Lung (tissue), 12 donors: Measurements from ENCODE around the gene REXO4. TPM values are rescaled to one million over a fixed set of nuclear protein-coding genes. Genes with fewer than 3 reads are reported as not detected.
"Not testable (repeated sequence)": the region's sequence is repeated elsewhere in the genome, so short reads cannot be mapped to it uniquely, and the experiment has no call there.

Experiments
- ATAC-seq: fragments of 200-7000 bp; cut with Tn5 transposase; one replicate; pipeline ENCODE4 v1.9.1; 2020; ENCODE audit warnings: moderate number of reproducible peaks; ENCODE audit not compliant: insufficient read depth, low FRiP score
- DNase-seq, 3 donors: peaks; one replicate each; pipeline ENCODE4 v3.0.0-alpha.2; 2013 to 2017
- H3K27ac ChIP-seq, 2 donors: one replicate each; pipeline ENCODE4 v1.5.1; 2013; ENCODE audit warnings: mild to moderate bottlenecking in 2 of 2, moderate library complexity in 2 of 2, control low read depth in 1 of 2, inconsistent platforms in 1 of 2, low read depth in 1 of 2, low read length in 1 of 2
- H3K27me3 ChIP-seq, 3 donors: one replicate each; pipeline ENCODE4 v1.5.1; 2013; ENCODE audit warnings: low read length in 2 of 3; ENCODE audit not compliant: control insufficient read depth in 3 of 3, insufficient read depth in 3 of 3
- H3K36me3 ChIP-seq, 4 donors: one replicate each; pipeline ENCODE4 v1.5.1; 2013; ENCODE audit warnings: low read length in 4 of 4, mild to moderate bottlenecking in 1 of 4, moderate library complexity in 1 of 4; ENCODE audit not compliant: control insufficient read depth in 4 of 4, insufficient read depth in 4 of 4
- H3K4me1 ChIP-seq, 5 donors: one replicate each; pipeline ENCODE4 v1.5.1; 2013; ENCODE audit warnings: low read length in 5 of 5, mild to moderate bottlenecking in 2 of 5, moderate library complexity in 1 of 5; ENCODE audit not compliant: control insufficient read depth in 5 of 5, insufficient read depth in 5 of 5
- H3K4me3 ChIP-seq: one replicate; pipeline ENCODE4 v1.5.1; 2013; ENCODE audit warnings: mild to moderate bottlenecking, control low read depth, moderate library complexity
- H3K9ac ChIP-seq, 2 donors: one replicate each; pipeline ENCODE4 v1.5.1; 2013; ENCODE audit warnings: low read length in 2 of 2, control low read depth in 1 of 2; ENCODE audit not compliant: insufficient read depth in 1 of 2
- H3K9me3 ChIP-seq, 4 donors: one replicate each; pipeline ENCODE4 v1.5.1; 2013; ENCODE audit warnings: low read length in 3 of 4, mild to moderate bottlenecking in 1 of 4, moderate library complexity in 1 of 4; ENCODE audit not compliant: control insufficient read depth in 4 of 4, insufficient read depth in 3 of 4
- CTCF ChIP-seq: IDR thresholded peaks from 2 replicates; pipeline ENCODE4 v1.5.1; 2012; ENCODE audit warnings: mild to moderate bottlenecking; ENCODE audit errors: control extremely low read depth, extremely low read depth
- WGBS, 2 donors: extraction: QIAGEN DNeasy Blood & Tissue Kit; methylation state at CpG; one replicate each; pipeline ENCODE4 v1.1.7; 2013; 5-methylcytosine and 5-hydroxymethylcytosine counted together
- polyA plus RNA-seq, 2 donors: library from polyadenylated mRNA; stranded (reverse); fragments of 200-250 nt; gene quantifications; one replicate each; pipeline ENCODE4 v1.2.1, GENCODE V29; 2013
- total RNA-seq, 2 donors: library from RNA; depleted of rRNA in 1 of 2; stranded (reverse); fragments of >200 nt in 1 of 2; gene quantifications; one replicate each; pipeline ENCODE4 v1.2.1, GENCODE V29; 2014 to 2021
- donor health status: control.
- donor health status: control.
- donor health status: Bipolar disorder and iron deficiency.
- donor health status: healthy.
- donor health status: DM: yes; HTN: yes; CAD: no.

REXO4 gene
- total and polyA plus RNA-seq, 4 donors: 14.6 to 20.4 (median 19.9) TPM

GRCh38 chr9:133453651-133454050 lies 35.8 kb upstream of the REXO4 start:
- no peaks in the 10 kb centered on the region for H3K27me3 ChIP-seq
- ATAC-seq (no peak), DNase-seq (peak; percentile 56 to 69 (median 65))
- H3K36me3 ChIP-seq: no peaks in the 10 kb centered on the region
- TF ChIP-seq CTCF: no peak
- no peaks in the 10 kb centered on the region for H3K9me3 ChIP-seq
- H3K9ac ChIP-seq: no peak overlapping the region
- no peak overlapping the region for H3K4me3 ChIP-seq
- no peak overlapping the region for H3K27ac ChIP-seq
- WGBS, 2 donors: 77 to 79% methylated on average over 11 of the region's 11 CpGs
- H3K4me1 ChIP-seq: peaks cover 0 to 11% (median 0%) of the 10 kb centered on the region in 5 donors

- Histone ChIP-seq H3K9me3 (no peaks in the 10 kb centered on the region), H3K4me3 (no peak overlapping the region), H3K27me3 (no peaks in the 10 kb centered on the region), H3K9ac (peak overlapping the region in 1 of 2 donors; percentile 11), H3K36me3 (no peaks in the 10 kb centered on the region), H3K27ac (no peak overlapping the region), H3K4me1 (peaks cover 0 to 11% (median 0%) of the 10 kb centered on the region in 5 donors)
- no peak for TF ChIP-seq CTCF
- ATAC-seq (no peak), DNase-seq (no peak)
- 90 to 93% methylated on average over 7 of the region's 7 CpGs for WGBS, 2 donors
Observed at GRCh38 chr9:133452562-133452961, 34.8 kb upstream of the REXO4 start.

- 93 to 97% methylated on average over 5 of the region's 5 CpGs for WGBS, 2 donors
- not testable (repeated sequence) for H3K36me3 ChIP-seq, H3K9ac ChIP-seq, ATAC-seq, H3K9me3 ChIP-seq, H3K27me3 ChIP-seq, H3K27ac ChIP-seq, DNase-seq, H3K4me3 ChIP-seq
- H3K4me1 ChIP-seq: peaks cover 0 to 11% (median 0%) of the 10 kb centered on the region in 5 donors
Observed at GRCh38 chr9:133451865-133452264, 34.1 kb upstream of the REXO4 start.

- no peaks in the 10 kb centered on the region for H3K9me3 ChIP-seq
- no peak overlapping the region for H3K9ac ChIP-seq
- no peak overlapping the region for H3K27ac ChIP-seq
- no peaks in the 10 kb centered on the region for H3K36me3 ChIP-seq
- no peak overlapping the region for H3K4me3 ChIP-seq
- 80 to 93% methylated on average over 12 of the region's 12 CpGs for WGBS, 2 donors
- no peaks in the 10 kb centered on the region for H3K27me3 ChIP-seq
- no peak for DNase-seq
- TF ChIP-seq CTCF: no peak
- H3K4me1 ChIP-seq: peaks cover 0 to 11% (median 0%) of the 10 kb centered on the region in 5 donors
- ATAC-seq: no peak
Observed at GRCh38 chr9:133449760-133450159, 31.9 kb upstream of the REXO4 start.
